ENCODE measurements around the gene TRIM33.
"Not testable (repeated sequence)": the region's sequence is repeated elsewhere in the genome, so short reads cannot be mapped to it uniquely, and the experiment has no call there.

Gene TRIM33

GRCh38 chr1:114503916-114504422 is 7.0 kb downstream of the TRIM33 start:
- in situ Hi-C loops (cut with MboI; ENCODE audit: low sequenced_read_pairs), result no loop called here
- Histone ChIP-seq H3K36me3 (replicated peaks) (peaks cover 11% of the 10 kb centered on the region; the same call in 1 of the 2 replicates), H3K4me1 (peaks cover 17% of the 10 kb centered on the region), H3K9me3 (no peaks in the 10 kb centered on the region), H3K4me3 (no peak overlapping the region), H3K27me3 (ENCODE audit: low read depth) (no peaks in the 10 kb centered on the region)
- peak in 1 of 2 experiments; percentile 39 for DNase-seq (ENCODE audit: low spot score in 2 of 2)

GRCh38 chr1:114502080-114502479 is 8.9 kb downstream of the TRIM33 start:
- no peak overlapping the region for H3K4me3 ChIP-seq
- H3K27me3 ChIP-seq (ENCODE audit: low read depth), result no peaks in the 10 kb centered on the region
- no peaks in the 10 kb centered on the region for H3K9me3 ChIP-seq
- DNase-seq (ENCODE audit: low spot score in 2 of 2), result no peak
- peaks cover 4% of the 10 kb centered on the region; the same call in 1 of the 2 replicates for H3K4me1 ChIP-seq
- peaks cover 7% of the 10 kb centered on the region; the same call in 1 of the 2 replicates for H3K36me3 ChIP-seq (replicated peaks)
- in situ Hi-C loops (cut with MboI; ENCODE audit: low sequenced_read_pairs), result no loop called here

GRCh38 chr1:114499478-114499877 is 11.5 kb downstream of the TRIM33 start:
- DNase-seq (ENCODE audit: low spot score in 2 of 2), result no peak
- peaks cover 4% of the 10 kb centered on the region; the same call in 1 of the 2 replicates for H3K4me1 ChIP-seq
- no peaks in the 10 kb centered on the region for H3K27me3 ChIP-seq (ENCODE audit: low read depth)
- H3K36me3 ChIP-seq (replicated peaks), result no peaks in the 10 kb centered on the region
- in situ Hi-C loops (cut with MboI; ENCODE audit: low sequenced_read_pairs), result no loop called here
- no peaks in the 10 kb centered on the region for H3K9me3 ChIP-seq
- H3K4me3 ChIP-seq, result no peak overlapping the region

- H3K9me3 ChIP-seq, result no peaks in the 10 kb centered on the region
- no peak overlapping the region for H3K4me3 ChIP-seq
- in situ Hi-C loops (cut with MboI; ENCODE audit: low sequenced_read_pairs), result no loop called here
- H3K4me1 ChIP-seq, result peaks cover under 1% of the 10 kb centered on the region; the same call in 1 of the 2 replicates
- H3K27me3 ChIP-seq (ENCODE audit: low read depth), result no peaks in the 10 kb centered on the region
- no peak for DNase-seq (ENCODE audit: low spot score in 2 of 2)
- H3K36me3 ChIP-seq (replicated peaks), result no peaks in the 10 kb centered on the region
These were observed 14.9 kb downstream of the TRIM33 start for GRCh38 chr1:114496089-114496488.

GRCh38 chr1:114495486-114495885 is 15.5 kb downstream of the TRIM33 start:
- Histone ChIP-seq H3K36me3 (replicated peaks) (no peaks in the 10 kb centered on the region), H3K4me1 (peaks cover 7% of the 10 kb centered on the region), H3K4me3 (no peak overlapping the region), H3K27me3 (ENCODE audit: low read depth) (no peaks in the 10 kb centered on the region), H3K9me3 (no peaks in the 10 kb centered on the region)
- in situ Hi-C loops (cut with MboI; ENCODE audit: low sequenced_read_pairs), result no loop called here
- DNase-seq (ENCODE audit: low spot score in 2 of 2), result no peak

- no peaks in the 10 kb centered on the region for H3K36me3 ChIP-seq (replicated peaks)
- in situ Hi-C loops (cut with MboI; ENCODE audit: low sequenced_read_pairs), result no loop called here
- no peak for DNase-seq (ENCODE audit: low spot score in 2 of 2)
- H3K27me3 ChIP-seq (ENCODE audit: low read depth), result no peaks in the 10 kb centered on the region
- no peak overlapping the region for H3K4me3 ChIP-seq
- no peaks in the 10 kb centered on the region for H3K9me3 ChIP-seq
- peaks cover 12% of the 10 kb centered on the region for H3K4me1 ChIP-seq
These were observed 18.0 kb downstream of the TRIM33 start for GRCh38 chr1:114492978-114493377.

- in situ Hi-C loops (cut with MboI; ENCODE audit: low sequenced_read_pairs), result no loop called here
- Histone ChIP-seq H3K9me3 (no peaks in the 10 kb centered on the region), H3K36me3 (replicated peaks) (no peaks in the 10 kb centered on the region), H3K4me3 (no peak overlapping the region), H3K27me3 (ENCODE audit: low read depth) (no peaks in the 10 kb centered on the region), H3K4me1 (peaks cover 12% of the 10 kb centered on the region)
- DNase-seq (ENCODE audit: low spot score in 2 of 2), result peak in 1 of 2 experiments; percentile 42
These were observed 20.7 kb downstream of the TRIM33 start for GRCh38 chr1:114490274-114490693.

GRCh38 chr1:114488739-114489138 is 22.3 kb downstream of the TRIM33 start:
- in situ Hi-C loops (cut with MboI; ENCODE audit: low sequenced_read_pairs), result no loop called here
- peaks cover 12% of the 10 kb centered on the region for H3K4me1 ChIP-seq
- H3K36me3 ChIP-seq (replicated peaks), result no peaks in the 10 kb centered on the region
- no peaks in the 10 kb centered on the region for H3K27me3 ChIP-seq (ENCODE audit: low read depth)
- no peak for DNase-seq (ENCODE audit: low spot score in 2 of 2)
- H3K9me3 ChIP-seq, result no peaks in the 10 kb centered on the region
- H3K4me3 ChIP-seq, result no peak overlapping the region

- Histone ChIP-seq H3K27me3 (ENCODE audit: low read depth) (no peaks in the 10 kb centered on the region), H3K4me3 (no peak overlapping the region), H3K36me3 (replicated peaks) (no peaks in the 10 kb centered on the region), H3K4me1 (peaks cover 3% of the 10 kb centered on the region), H3K9me3 (peaks cover 2% of the 10 kb centered on the region; the same call in 1 of the 2 replicates)
- no peak for DNase-seq (ENCODE audit: low spot score in 2 of 2)
- in situ Hi-C loops (cut with MboI; ENCODE audit: low sequenced_read_pairs), result no loop called here
These were observed 25.7 kb downstream of the TRIM33 start for GRCh38 chr1:114485286-114485685.

- Histone ChIP-seq H3K4me3 (no peak overlapping the region), H3K9me3 (peaks cover 2% of the 10 kb centered on the region; the same call in 1 of the 2 replicates), H3K36me3 (replicated peaks) (no peaks in the 10 kb centered on the region), H3K4me1 (peaks cover 10% of the 10 kb centered on the region), H3K27me3 (ENCODE audit: low read depth) (no peaks in the 10 kb centered on the region)
- no peak for DNase-seq (ENCODE audit: low spot score in 2 of 2)
- in situ Hi-C loops (cut with MboI; ENCODE audit: low sequenced_read_pairs), result no loop called here
These were observed 28.4 kb downstream of the TRIM33 start for GRCh38 chr1:114482585-114482984.

GRCh38 chr1:114479636-114480035 is 31.4 kb downstream of the TRIM33 start:
- in situ Hi-C loops (cut with MboI; ENCODE audit: low sequenced_read_pairs); H3K36me3 ChIP-seq (replicated peaks); H3K9me3 ChIP-seq; H3K27me3 ChIP-seq (ENCODE audit: low read depth); DNase-seq (ENCODE audit: low spot score in 2 of 2); H3K4me3 ChIP-seq: not testable (repeated sequence)
- H3K4me1 ChIP-seq, result peaks cover 15% of the 10 kb centered on the region

- DNase-seq (ENCODE audit: low spot score in 2 of 2), result no peak
- in situ Hi-C loops (cut with MboI; ENCODE audit: low sequenced_read_pairs), result no loop called here
- Histone ChIP-seq H3K4me3 (no peak overlapping the region), H3K9me3 (peaks cover 2% of the 10 kb centered on the region; the same call in 1 of the 2 replicates), H3K27me3 (ENCODE audit: low read depth) (no peaks in the 10 kb centered on the region), H3K36me3 (replicated peaks) (no peaks in the 10 kb centered on the region), H3K4me1 (peaks cover 15% of the 10 kb centered on the region)
These were observed 31.9 kb downstream of the TRIM33 start for GRCh38 chr1:114479134-114479533.

GRCh38 chr1:114473796-114474195 is 37.2 kb downstream of the TRIM33 start:
- no peaks in the 10 kb centered on the region for H3K36me3 ChIP-seq (replicated peaks)
- in situ Hi-C loops (cut with MboI; ENCODE audit: low sequenced_read_pairs), result no loop called here
- H3K4me3 ChIP-seq, result no peak overlapping the region
- peaks cover 15% of the 10 kb centered on the region for H3K4me1 ChIP-seq
- no peaks in the 10 kb centered on the region for H3K9me3 ChIP-seq
- no peaks in the 10 kb centered on the region for H3K27me3 ChIP-seq (ENCODE audit: low read depth)
- no peak for DNase-seq (ENCODE audit: low spot score in 2 of 2)

- no peak for DNase-seq (ENCODE audit: low spot score in 2 of 2)
- Histone ChIP-seq H3K4me3 (no peak overlapping the region), H3K27me3 (ENCODE audit: low read depth) (no peaks in the 10 kb centered on the region), H3K36me3 (replicated peaks) (no peaks in the 10 kb centered on the region), H3K9me3 (no peaks in the 10 kb centered on the region), H3K4me1 (peaks cover 4% of the 10 kb centered on the region; the same call in 1 of the 2 replicates)
- in situ Hi-C loops (cut with MboI; ENCODE audit: low sequenced_read_pairs), result no loop called here
These were observed 38.6 kb downstream of the TRIM33 start for GRCh38 chr1:114472408-114472807.

- Histone ChIP-seq H3K36me3 (replicated peaks) (no peaks in the 10 kb centered on the region), H3K27me3 (ENCODE audit: low read depth) (no peaks in the 10 kb centered on the region), H3K4me3 (no peak overlapping the region), H3K4me1 (no peaks in the 10 kb centered on the region), H3K9me3 (no peaks in the 10 kb centered on the region)
- in situ Hi-C loops (cut with MboI; ENCODE audit: low sequenced_read_pairs), result no loop called here
- no peak for DNase-seq (ENCODE audit: low spot score in 2 of 2)
These were observed 40.3 kb downstream of the TRIM33 start for GRCh38 chr1:114470681-114471080.

Data from HAP-1 (cell line).